Measurements from ENCODE around the gene DXO.
"Not testable (repeated sequence)": the region's sequence is repeated elsewhere in the genome, so short reads cannot be mapped to it uniquely, and the experiment has no call there.

DNA sequence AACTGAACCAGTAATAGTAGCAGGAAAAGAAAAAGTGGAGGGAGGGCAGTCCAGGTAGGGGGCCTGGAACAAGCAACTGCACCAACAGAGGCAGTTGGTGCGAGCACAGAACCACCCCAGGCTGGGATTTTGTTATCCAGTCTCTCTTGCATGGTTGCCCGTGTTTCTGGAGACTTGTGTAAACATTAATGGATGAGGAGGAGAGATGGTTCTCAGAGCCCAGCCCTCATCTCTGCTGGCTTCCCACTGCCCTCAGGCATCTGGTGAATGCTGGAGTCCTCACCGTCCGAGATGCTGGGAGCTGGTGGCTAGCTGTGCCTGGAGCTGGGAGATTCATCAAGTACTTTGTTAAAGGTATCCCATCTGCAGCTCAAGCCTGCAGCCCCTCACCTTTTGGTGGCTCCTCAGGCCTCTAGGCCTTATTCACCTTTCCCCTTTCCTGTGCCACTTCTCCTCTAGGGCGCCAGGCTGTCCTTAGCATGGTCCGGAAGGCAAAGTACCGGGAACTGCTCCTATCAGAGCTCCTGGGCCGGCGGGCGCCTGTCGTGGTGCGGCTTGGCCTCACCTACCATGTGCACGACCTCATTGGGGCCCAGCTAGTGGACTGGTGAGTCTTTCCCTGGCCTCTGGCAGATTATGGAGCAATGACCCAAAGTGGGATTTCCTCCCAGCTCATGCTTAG is 8.4 kb upstream of the DXO start:
- TF ChIP-seq, protein P1, sequence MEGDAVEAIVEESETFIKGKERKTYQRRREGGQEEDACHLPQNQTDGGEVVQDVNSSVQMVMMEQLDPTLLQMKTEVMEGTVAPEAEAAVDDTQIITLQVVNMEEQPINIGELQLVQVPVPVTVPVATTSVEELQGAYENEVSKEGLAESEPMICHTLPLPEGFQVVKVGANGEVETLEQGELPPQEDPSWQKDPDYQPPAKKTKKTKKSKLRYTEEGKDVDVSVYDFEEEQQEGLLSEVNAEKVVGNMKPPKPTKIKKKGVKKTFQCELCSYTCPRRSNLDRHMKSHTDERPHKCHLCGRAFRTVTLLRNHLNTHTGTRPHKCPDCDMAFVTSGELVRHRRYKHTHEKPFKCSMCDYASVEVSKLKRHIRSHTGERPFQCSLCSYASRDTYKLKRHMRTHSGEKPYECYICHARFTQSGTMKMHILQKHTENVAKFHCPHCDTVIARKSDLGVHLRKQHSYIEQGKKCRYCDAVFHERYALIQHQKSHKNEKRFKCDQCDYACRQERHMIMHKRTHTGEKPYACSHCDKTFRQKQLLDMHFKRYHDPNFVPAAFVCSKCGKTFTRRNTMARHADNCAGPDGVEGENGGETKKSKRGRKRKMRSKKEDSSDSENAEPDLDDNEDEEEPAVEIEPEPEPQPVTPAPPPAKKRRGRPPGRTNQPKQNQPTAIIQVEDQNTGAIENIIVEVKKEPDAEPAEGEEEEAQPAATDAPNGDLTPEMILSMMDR (IDR thresholded peaks at IDR 0.05) = not testable (repeated sequence)
- not testable (repeated sequence) for TF ChIP-seq POLR2A (IDR thresholded peaks at IDR 0.05)

All from thyroid gland (tissue), 4 donors.